Fibroblast of lung (primary cell): ENCODE results near the gene IL4I1.

ENCODE experiments used
- EZH2 ChIP-seq: IDR thresholded peaks from 2 replicates; pipeline ENCODE4 v1.5.1; 2012; ENCODE audit warnings: low read length, control low read depth, mild to moderate bottlenecking; ENCODE audit errors: missing control alignments
- TF ChIP-seq, protein P1 (sequence below), 2 donors: IDR thresholded peaks in 1 of 2; conservative IDR thresholded peaks in 1 of 2; 1 replicate in 1 of 2; 2 replicates in 1 of 2; pipeline ENCODE4 v1.5.1; 2011 to 2012; ENCODE audit warnings: low read length in 2 of 2, control low read depth in 1 of 2, inconsistent platforms in 1 of 2, low read depth in 1 of 2, mild to moderate bottlenecking in 1 of 2

DNA sequence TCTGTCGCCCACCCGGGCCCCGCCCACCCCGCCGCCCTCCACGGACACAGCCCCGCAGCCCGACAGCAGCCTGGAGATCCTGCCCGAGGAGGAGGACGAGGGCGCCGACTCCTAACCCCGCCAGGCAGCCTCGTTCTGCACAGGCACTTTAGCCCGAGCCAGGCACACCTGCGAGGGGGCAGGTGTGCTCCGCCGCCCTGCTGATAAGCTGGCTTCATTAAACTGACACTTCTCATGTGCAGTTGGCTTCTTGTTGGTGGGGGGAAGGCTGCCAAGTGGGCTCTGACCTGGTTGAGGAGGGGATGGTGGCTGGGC is 8.2 kb downstream of the IL4I1 start:
- TF ChIP-seq, protein P1, sequence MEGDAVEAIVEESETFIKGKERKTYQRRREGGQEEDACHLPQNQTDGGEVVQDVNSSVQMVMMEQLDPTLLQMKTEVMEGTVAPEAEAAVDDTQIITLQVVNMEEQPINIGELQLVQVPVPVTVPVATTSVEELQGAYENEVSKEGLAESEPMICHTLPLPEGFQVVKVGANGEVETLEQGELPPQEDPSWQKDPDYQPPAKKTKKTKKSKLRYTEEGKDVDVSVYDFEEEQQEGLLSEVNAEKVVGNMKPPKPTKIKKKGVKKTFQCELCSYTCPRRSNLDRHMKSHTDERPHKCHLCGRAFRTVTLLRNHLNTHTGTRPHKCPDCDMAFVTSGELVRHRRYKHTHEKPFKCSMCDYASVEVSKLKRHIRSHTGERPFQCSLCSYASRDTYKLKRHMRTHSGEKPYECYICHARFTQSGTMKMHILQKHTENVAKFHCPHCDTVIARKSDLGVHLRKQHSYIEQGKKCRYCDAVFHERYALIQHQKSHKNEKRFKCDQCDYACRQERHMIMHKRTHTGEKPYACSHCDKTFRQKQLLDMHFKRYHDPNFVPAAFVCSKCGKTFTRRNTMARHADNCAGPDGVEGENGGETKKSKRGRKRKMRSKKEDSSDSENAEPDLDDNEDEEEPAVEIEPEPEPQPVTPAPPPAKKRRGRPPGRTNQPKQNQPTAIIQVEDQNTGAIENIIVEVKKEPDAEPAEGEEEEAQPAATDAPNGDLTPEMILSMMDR (conservative IDR thresholded peaks at IDR 0.05 in 1 of 2, IDR thresholded peaks at IDR 0.05 in 1 of 2; ENCODE audit: low read depth in 1 of 2, low read length in 2 of 2) = no peak
- no peak for TF ChIP-seq EZH2
